Heart left ventricle (tissue), 13 donors: Measurements from ENCODE around the gene COPZ1.

Source experiments
- CTCF ChIP-seq, 12 donors: fragments of 200-600 bp; sonication (generic) in 4 of 12; IDR thresholded peaks; one replicate each; pipeline versions ENCODE4 v1.5.0 to v1.8.0; 2018 to 2022; ENCODE audit warnings: antibody characterized with exemption in 12 of 12, mild to moderate bottlenecking in 5 of 12
- POLR2A ChIP-seq, 2 donors: fragments of 450-650 bp; IDR thresholded peaks; one replicate each; pipeline ENCODE4 v1.6.1; 2017; ENCODE audit warnings: antibody characterized with exemption in 2 of 2, mild to moderate bottlenecking in 2 of 2, moderate library complexity in 2 of 2
- donor health status: ischemic (EF 13 %, LVEDD 7.1; RV severe dilation, severe dysfunction).
- donor health status: DM: no; HTN: yes; CAD: no.
- donor health status: DM: no; HTN: no; CAD: no.
- donor health status: ischemic (EF 25% LVEDD 6.9; RV normal size, moderate dysfunction).
- donor health status: ischemic (EF 25% LVEDD 5.7; RV mildly dilated, moderate dysfunction).
- donor health status: ischemic (EF 35%, LVEDD 5.7; RV mildly dilated, moderate dysfunction).
- donor health status: nonischemic (EF 11% LVEDD 7.7; RV severe dilation, severe dysfunction).
- donor health status: DM: yes; HTN: yes; CAD: no.
- donor health status: PGD.
- donor health status: ischemic (EF 29% LVEDD 5.4; RV normal size, mild dysfunction).
- donor health status: nonischemic (EF 23%, LVEDD 6.1; RV moderate dilation, normal function).

- TF ChIP-seq POLR2A (IDR thresholded peaks at IDR 0.05) (no peak), CTCF (IDR thresholded peaks at IDR 0.05) (no peak)
Measured at GRCh38 chr12:54383041-54383609, 58.2 kb downstream of the COPZ1 start.
